ENCODE data around the gene DHX16. TPM values are rescaled to one million over a fixed set of nuclear protein-coding genes. Genes with fewer than 3 reads are reported as not detected.

DHX16 gene
- total and polyA plus RNA-seq, 2 of the 8 experiments (the other 6 are each of a cell fraction or from before 2014, with no cell fraction given), result 27.4 to 44.4 TPM

DNA sequence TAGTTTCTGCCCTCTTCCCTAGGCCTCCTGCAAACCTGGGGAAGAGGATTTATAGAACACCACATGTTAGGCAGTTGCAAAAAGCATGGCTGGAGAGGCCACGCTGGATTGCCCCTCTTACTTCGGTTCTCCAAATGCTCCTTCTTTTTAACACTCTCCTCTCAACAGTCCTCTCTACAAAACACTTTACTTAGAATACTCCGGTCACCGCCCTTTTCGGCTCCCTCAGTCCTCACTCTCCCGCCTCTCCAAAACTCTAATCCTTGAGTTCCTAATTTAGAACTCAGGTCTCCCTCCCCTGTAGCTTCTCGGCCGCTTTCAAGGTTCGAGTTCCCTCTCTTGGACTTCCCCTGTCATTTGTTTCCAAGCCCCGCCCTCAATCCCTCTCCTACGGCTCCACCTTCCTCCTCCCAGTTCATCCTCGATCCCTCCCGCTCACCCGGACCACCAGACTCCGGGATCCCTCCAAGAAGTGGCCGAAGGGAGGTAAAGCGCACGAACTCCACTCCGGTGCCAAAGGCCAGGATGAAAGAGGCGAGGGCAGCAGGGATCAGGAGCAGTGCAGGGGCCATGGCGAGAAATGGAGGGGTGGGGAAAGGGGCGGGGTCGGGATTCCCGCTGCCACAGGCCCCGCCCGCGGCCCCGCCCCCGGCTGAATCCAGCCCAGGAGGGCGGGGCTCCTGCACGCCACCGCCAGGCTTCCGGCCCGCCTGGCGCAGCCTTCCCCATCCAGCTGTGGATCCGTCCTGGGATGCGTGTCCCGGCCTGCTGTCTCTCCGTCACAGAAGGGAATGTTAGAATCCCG, 17.8 kb upstream of the DHX16 start, which contains the start of gene NRM (continued):
- TF ChIP-seq RNF2 (IDR thresholded peaks at IDR 0.05; ENCODE audit: borderline replicate concordance, low read depth, low read length, missing control alignments, poor library complexity, severe bottlenecking) (no peak), CHD7 (IDR thresholded peaks at IDR 0.05; ENCODE audit: insufficient replicate concordance, low read length) (no peak), GTF2F1 (IDR thresholded peaks at IDR 0.05; ENCODE audit: borderline replicate concordance, low read depth, low read length) (no peak), CEBPB (IDR thresholded peaks at IDR 0.05; ENCODE audit: low read depth, low read length) (no peak), JUND (IDR thresholded peaks at IDR 0.05; ENCODE audit: low read length) (no peak), ATF2 (IDR thresholded peaks at IDR 0.05; ENCODE audit: low read length) (no peak)
- TF ChIP-seq, protein P1, sequence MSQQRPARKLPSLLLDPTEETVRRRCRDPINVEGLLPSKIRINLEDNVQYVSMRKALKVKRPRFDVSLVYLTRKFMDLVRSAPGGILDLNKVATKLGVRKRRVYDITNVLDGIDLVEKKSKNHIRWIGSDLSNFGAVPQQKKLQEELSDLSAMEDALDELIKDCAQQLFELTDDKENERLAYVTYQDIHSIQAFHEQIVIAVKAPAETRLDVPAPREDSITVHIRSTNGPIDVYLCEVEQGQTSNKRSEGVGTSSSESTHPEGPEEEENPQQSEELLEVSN (IDR thresholded peaks at IDR 0.05), result peak; percentile 20; the same call in 1 of the 2 replicates

Measured in H1 (cell line).